Peyer's patch (tissue), 4 donors: ENCODE measurements around the gene SNX24.

ENCODE experiments used
- CTCF ChIP-seq, 6 experiments: fragments of 450-650 bp in 4 of 6; fragments of 200-600 bp in 2 of 6; sonication (generic) in 1 of 6; IDR thresholded peaks; one replicate each; pipeline ENCODE4 v1.5.1; 2017 to 2019; ENCODE audit warnings: antibody characterized with exemption in 6 of 6, mild to moderate bottlenecking in 3 of 6, moderate library complexity in 1 of 6
- POLR2A ChIP-seq, 2 donors: fragments of 450-650 bp; IDR thresholded peaks; one replicate each; pipeline ENCODE4 v1.5.1; 2017; ENCODE audit warnings: antibody characterized with exemption in 2 of 2, mild to moderate bottlenecking in 2 of 2, moderate library complexity in 2 of 2

DNA sequence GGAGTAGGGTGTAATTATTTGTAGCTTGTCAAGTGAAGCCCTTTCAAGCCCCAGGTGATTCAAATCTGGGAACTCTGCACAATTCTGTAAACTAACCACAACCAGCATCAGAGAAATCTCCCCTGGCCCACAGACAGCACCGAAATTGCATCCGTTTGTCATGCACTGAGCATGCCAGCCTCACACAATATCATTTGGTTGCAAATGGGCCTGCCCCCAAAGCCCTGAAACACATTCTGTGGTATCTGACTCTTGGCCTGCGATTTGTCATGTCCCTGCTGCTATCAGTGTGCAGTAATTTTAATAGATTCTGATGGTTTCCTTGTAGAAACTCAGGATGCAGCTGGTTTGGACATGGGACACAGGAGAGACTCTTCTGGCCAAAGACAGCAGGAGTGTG lies 35.3 kb downstream of the SNX24 start:
- TF ChIP-seq CTCF (IDR thresholded peaks at IDR 0.05), result no peak
- no peak for TF ChIP-seq POLR2A (IDR thresholded peaks at IDR 0.05)
